ENCODE measurements around the gene DNAJC25. TPM values are rescaled to one million over a fixed set of nuclear protein-coding genes. Genes with fewer than 3 reads are reported as not detected.

The DNAJC25 gene
- polyA plus RNA-seq, 1 donor from 2014 or later = 20.0 TPM

DNA sequence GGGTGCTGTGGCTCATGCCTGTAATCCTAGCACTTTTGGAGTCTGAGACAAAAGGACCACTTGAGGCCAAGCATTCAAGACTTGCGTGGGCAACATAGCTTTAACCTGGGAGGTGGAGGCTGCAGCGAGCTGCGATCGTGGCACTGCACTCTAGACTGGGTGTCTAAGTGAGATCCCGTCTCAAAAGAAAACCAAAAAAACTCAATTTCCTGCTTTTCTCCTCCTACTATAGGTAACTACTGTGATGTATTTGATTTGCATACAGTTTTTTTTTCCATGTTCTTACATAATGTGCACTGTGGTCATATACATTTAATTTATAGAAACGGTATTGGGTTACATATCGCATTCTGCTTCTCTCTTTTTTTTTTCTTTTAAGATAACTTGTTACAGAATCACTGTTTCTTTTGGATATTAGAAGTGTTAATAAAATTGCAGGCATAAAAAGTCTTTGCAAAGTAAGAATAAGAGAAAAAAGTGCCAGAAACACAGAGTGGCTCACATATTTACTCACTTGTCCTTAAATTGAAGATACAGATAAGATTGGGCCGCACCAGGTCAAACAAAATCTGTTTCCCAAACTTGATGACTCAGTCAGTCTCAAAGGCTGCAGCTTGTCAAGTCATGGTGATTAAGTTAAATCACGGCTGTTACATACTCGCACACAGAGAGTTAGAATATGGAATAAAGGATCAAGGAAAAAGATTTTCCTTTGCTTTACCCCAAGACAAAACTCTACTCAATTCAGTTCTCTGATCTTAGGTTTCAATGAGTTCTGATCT, 29.7 kb upstream of the DNAJC25 start:
- Histone ChIP-seq H3K9ac (ENCODE audit: low read length) (no peak overlapping the region), H3K4me3 (ENCODE audit: low read length) (no peak overlapping the region), H3K79me2 (replicated peaks; ENCODE audit: insufficient read depth, low read length) (no peaks in the 10 kb centered on the region), H2AFZ (ENCODE audit: low read depth, low read length) (no peak overlapping the region), H3K9me2 (ENCODE audit: insufficient read depth, low read length) (no peaks in the 10 kb centered on the region), H3K4me2 (ENCODE audit: low read length) (no peak overlapping the region), H3K36me3 (ENCODE audit: insufficient read depth, low read length) (no peaks in the 10 kb centered on the region), H4K20me1 (ENCODE audit: insufficient read depth) (no peaks in the 10 kb centered on the region), H3K27ac (ENCODE audit: low read length) (no peak overlapping the region), H3K9me3 (ENCODE audit: low read length) (no peaks in the 10 kb centered on the region), H3F3A (ENCODE audit: insufficient read depth, low read length, poor library complexity, severe bottlenecking) (no peaks in the 10 kb centered on the region), H3K27me3 (ENCODE audit: insufficient read depth, low read depth, low read length) (peaks cover 31% of the 10 kb centered on the region)
- TF ChIP-seq TAF1 (IDR thresholded peaks at IDR 0.05; ENCODE audit: low read depth) (no peak), SMC3 (conservative IDR thresholded peaks at IDR 0.05; ENCODE audit: poor library complexity) (no peak), POLR2AphosphoS5 (IDR thresholded peaks at IDR 0.05) (no peak), EZH2 (IDR thresholded peaks at IDR 0.05; ENCODE audit: borderline replicate concordance, insufficient read depth, low read length, poor library complexity, severe bottlenecking) (no peak), MXI1 (conservative IDR thresholded peaks at IDR 0.05; ENCODE audit: poor library complexity, severe bottlenecking) (no peak), RAD21 (conservative IDR thresholded peaks at IDR 0.05) (no peak), EP300 (conservative IDR thresholded peaks at IDR 0.05; ENCODE audit: poor library complexity, severe bottlenecking) (no peak)
- TF ChIP-seq, protein P1, sequence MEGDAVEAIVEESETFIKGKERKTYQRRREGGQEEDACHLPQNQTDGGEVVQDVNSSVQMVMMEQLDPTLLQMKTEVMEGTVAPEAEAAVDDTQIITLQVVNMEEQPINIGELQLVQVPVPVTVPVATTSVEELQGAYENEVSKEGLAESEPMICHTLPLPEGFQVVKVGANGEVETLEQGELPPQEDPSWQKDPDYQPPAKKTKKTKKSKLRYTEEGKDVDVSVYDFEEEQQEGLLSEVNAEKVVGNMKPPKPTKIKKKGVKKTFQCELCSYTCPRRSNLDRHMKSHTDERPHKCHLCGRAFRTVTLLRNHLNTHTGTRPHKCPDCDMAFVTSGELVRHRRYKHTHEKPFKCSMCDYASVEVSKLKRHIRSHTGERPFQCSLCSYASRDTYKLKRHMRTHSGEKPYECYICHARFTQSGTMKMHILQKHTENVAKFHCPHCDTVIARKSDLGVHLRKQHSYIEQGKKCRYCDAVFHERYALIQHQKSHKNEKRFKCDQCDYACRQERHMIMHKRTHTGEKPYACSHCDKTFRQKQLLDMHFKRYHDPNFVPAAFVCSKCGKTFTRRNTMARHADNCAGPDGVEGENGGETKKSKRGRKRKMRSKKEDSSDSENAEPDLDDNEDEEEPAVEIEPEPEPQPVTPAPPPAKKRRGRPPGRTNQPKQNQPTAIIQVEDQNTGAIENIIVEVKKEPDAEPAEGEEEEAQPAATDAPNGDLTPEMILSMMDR (IDR thresholded peaks at IDR 0.05; ENCODE audit: poor library complexity, severe bottlenecking) = no peak
- TF ChIP-seq, protein P2, sequence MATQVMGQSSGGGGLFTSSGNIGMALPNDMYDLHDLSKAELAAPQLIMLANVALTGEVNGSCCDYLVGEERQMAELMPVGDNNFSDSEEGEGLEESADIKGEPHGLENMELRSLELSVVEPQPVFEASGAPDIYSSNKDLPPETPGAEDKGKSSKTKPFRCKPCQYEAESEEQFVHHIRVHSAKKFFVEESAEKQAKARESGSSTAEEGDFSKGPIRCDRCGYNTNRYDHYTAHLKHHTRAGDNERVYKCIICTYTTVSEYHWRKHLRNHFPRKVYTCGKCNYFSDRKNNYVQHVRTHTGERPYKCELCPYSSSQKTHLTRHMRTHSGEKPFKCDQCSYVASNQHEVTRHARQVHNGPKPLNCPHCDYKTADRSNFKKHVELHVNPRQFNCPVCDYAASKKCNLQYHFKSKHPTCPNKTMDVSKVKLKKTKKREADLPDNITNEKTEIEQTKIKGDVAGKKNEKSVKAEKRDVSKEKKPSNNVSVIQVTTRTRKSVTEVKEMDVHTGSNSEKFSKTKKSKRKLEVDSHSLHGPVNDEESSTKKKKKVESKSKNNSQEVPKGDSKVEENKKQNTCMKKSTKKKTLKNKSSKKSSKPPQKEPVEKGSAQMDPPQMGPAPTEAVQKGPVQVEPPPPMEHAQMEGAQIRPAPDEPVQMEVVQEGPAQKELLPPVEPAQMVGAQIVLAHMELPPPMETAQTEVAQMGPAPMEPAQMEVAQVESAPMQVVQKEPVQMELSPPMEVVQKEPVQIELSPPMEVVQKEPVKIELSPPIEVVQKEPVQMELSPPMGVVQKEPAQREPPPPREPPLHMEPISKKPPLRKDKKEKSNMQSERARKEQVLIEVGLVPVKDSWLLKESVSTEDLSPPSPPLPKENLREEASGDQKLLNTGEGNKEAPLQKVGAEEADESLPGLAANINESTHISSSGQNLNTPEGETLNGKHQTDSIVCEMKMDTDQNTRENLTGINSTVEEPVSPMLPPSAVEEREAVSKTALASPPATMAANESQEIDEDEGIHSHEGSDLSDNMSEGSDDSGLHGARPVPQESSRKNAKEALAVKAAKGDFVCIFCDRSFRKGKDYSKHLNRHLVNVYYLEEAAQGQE (IDR thresholded peaks at IDR 0.05; ENCODE audit: borderline replicate concordance) = no peak

DNA sequence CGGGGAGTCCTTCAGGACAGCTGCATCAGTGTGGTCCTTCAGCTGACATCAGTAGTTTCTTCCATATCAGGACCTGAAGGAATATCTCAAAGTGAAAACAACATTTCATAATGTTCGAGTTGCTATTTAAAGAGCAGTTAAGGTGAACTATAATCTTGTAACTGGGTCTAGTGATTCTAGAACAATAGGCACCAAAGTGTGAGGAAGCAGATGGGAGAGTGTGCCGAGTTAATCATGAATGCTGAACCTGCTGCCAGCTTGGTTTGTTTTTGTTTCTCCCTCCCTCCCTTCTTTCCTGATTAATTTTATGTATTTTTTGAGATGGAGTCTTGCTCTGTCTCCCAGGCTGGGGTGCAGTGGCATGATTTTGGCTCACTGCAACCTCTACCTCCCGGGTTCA, 28.1 kb upstream of the DNAJC25 start:
- no peaks in the 10 kb centered on the region for H4K20me1 ChIP-seq (ENCODE audit: insufficient read depth)
- peaks cover 23% of the 10 kb centered on the region for H3K27me3 ChIP-seq (ENCODE audit: insufficient read depth, low read depth, low read length)
- H3F3A ChIP-seq (ENCODE audit: insufficient read depth, low read length, poor library complexity, severe bottlenecking) = no peaks in the 10 kb centered on the region
- no peaks in the 10 kb centered on the region for H3K79me2 ChIP-seq (replicated peaks; ENCODE audit: insufficient read depth, low read length)
- no peaks in the 10 kb centered on the region for H3K36me3 ChIP-seq (ENCODE audit: insufficient read depth, low read length)
- no peak overlapping the region for H2AFZ ChIP-seq (ENCODE audit: low read depth, low read length)
- no peak overlapping the region for H3K9ac ChIP-seq (ENCODE audit: low read length)
- no peak overlapping the region for H3K4me3 ChIP-seq (ENCODE audit: low read length)
- no peak overlapping the region for H3K27ac ChIP-seq (ENCODE audit: low read length)
- H3K4me2 ChIP-seq (ENCODE audit: low read length) = no peak overlapping the region
- no peaks in the 10 kb centered on the region for H3K9me3 ChIP-seq (ENCODE audit: low read length)
- H3K9me2 ChIP-seq (ENCODE audit: insufficient read depth, low read length) = no peaks in the 10 kb centered on the region
- TF ChIP-seq POLR2AphosphoS5 (IDR thresholded peaks at IDR 0.05) = no peak
- TF ChIP-seq, protein P2 (IDR thresholded peaks at IDR 0.05; ENCODE audit: borderline replicate concordance) = no peak
- no peak for TF ChIP-seq EZH2 (IDR thresholded peaks at IDR 0.05; ENCODE audit: borderline replicate concordance, insufficient read depth, low read length, poor library complexity, severe bottlenecking)
- TF ChIP-seq, protein P1 (IDR thresholded peaks at IDR 0.05; ENCODE audit: poor library complexity, severe bottlenecking) = no peak
- TF ChIP-seq EP300 (conservative IDR thresholded peaks at IDR 0.05; ENCODE audit: poor library complexity, severe bottlenecking) = no peak
- TF ChIP-seq TAF1 (IDR thresholded peaks at IDR 0.05; ENCODE audit: low read depth) = no peak
- TF ChIP-seq MXI1 (conservative IDR thresholded peaks at IDR 0.05; ENCODE audit: poor library complexity, severe bottlenecking) = no peak
- no peak for TF ChIP-seq SMC3 (conservative IDR thresholded peaks at IDR 0.05; ENCODE audit: poor library complexity)
- TF ChIP-seq RAD21 (conservative IDR thresholded peaks at IDR 0.05) = no peak
